A673 (cell line): ENCODE results near the gene MISP. TPM values are rescaled to one million over a fixed set of nuclear protein-coding genes. Genes with fewer than 3 reads are reported as not detected.

Source experiments
- BruUV-seq: library from RNA; stranded (reverse); fragments of 400-500 nt; replicated peaks from 2 replicates; lab custom pipeline; 2021; lab: Mats Ljungman, UMichigan
- CTCF ChIA-PET: fragments of 300-600 bp; sonication (Branson Sonifier 250); formaldehyde crosslinking; loops from one replicate; lab custom pipeline; 2022; ENCODE audit warnings: antibody characterized with exemption; lab: Charles Lee
- POLR2A ChIA-PET: fragments of 300-600 bp; sonication (Branson Sonifier 250); formaldehyde crosslinking; loops from one replicate; lab custom pipeline; 2022; ENCODE audit warnings: antibody characterized with exemption; ENCODE audit not compliant: low non-redundant PET; lab: Charles Lee
- DNase-seq: peaks from one replicate; pipeline ENCODE4 v3.0.0-alpha.2; 2015; ENCODE audit warnings: low spot score
- H3K27ac ChIP-seq: fragments of 200-600 bp; sonication (generic); 2 replicates; pipeline ENCODE4 v1.5.1; 2016; ENCODE audit warnings: mixed run types, low read depth, mild to moderate bottlenecking, mixed read lengths, antibody characterized with exemption, low read length; ENCODE audit not compliant: poor library complexity, severe bottlenecking
- H3K27me3 ChIP-seq: fragments of 200-600 bp; sonication (generic); replicated peaks from 2 replicates; pipeline ENCODE4 v1.6.1; 2017; ENCODE audit warnings: mixed run types, low read depth, mild to moderate bottlenecking, mixed read lengths, antibody characterized with exemption, low read length; ENCODE audit not compliant: insufficient read depth, poor library complexity
- H3K36me3 ChIP-seq: fragments of 200-600 bp; sonication (generic); 2 replicates; pipeline ENCODE4 v1.6.1; 2016; ENCODE audit warnings: mixed run types, mild to moderate bottlenecking, mixed read lengths, antibody characterized with exemption, low read length; ENCODE audit not compliant: insufficient read depth, poor library complexity, severe bottlenecking
- H3K4me1 ChIP-seq: fragments of 200-600 bp; sonication (generic); 2 replicates; pipeline ENCODE4 v1.6.1; 2017; ENCODE audit warnings: mixed run types, mild to moderate bottlenecking, mixed read lengths, antibody characterized with exemption, low read length; ENCODE audit not compliant: insufficient read depth, poor library complexity, severe bottlenecking
- H3K4me3 ChIP-seq: fragments of 200-600 bp; sonication (generic); 2 replicates; pipeline ENCODE4 v1.5.1; 2016; ENCODE audit warnings: low read depth, mixed run types, mild to moderate bottlenecking, mixed read lengths, low read length; ENCODE audit not compliant: poor library complexity, severe bottlenecking
- H3K9me3 ChIP-seq: fragments of 200-600 bp; sonication (generic); 2 replicates; pipeline ENCODE4 v1.6.1; 2016; ENCODE audit warnings: mixed run types, low read depth, mild to moderate bottlenecking, mixed read lengths, antibody characterized with exemption, low read length; ENCODE audit not compliant: poor library complexity, severe bottlenecking
- CTCF ChIP-seq: fragments of 300-800, 200-600 bp; sonication (generic); conservative IDR thresholded peaks from 2 replicates; pipeline ENCODE4 v1.5.1; 2017; ENCODE audit warnings: low read depth, mild to moderate bottlenecking, antibody characterized with exemption, low read length, moderate library complexity, mixed read lengths
- EZH2 ChIP-seq: fragments of 200-600 bp; sonication (generic); IDR thresholded peaks from 2 replicates; pipeline ENCODE4 v1.6.1; 2017; ENCODE audit warnings: borderline replicate concordance, low read depth, mild to moderate bottlenecking, mixed read lengths, antibody characterized with exemption, low read length; ENCODE audit not compliant: poor library complexity, severe bottlenecking
- intact Hi-C: fragments of 100-400 bp; cut with micrococcal nuclease; formaldehyde crosslinking; loops from one replicate; pipeline ENCODE4 v1.10.0; 2022; ENCODE audit not compliant: unreplicated experiment
- total RNA-seq: library from RNA; stranded (reverse); gene quantifications from 2 replicates; pipeline ENCODE4 v1.2.3, GENCODE V29; 2021

The MISP gene
- total RNA-seq, 1 experiment from 2014 or later = 0.11 TPM

GRCh38 chr19:806815-807421 lies 56.0 kb downstream of the MISP start:
- POLR2A ChIA-PET = interaction anchor here (0.6 kb wide), 1 partner anchor 9 kb away, joined by 4 read pairs; no protein-coding TSS in a partner anchor
- intact Hi-C loops = no loop called here

GRCh38 chr19:807627-808422 lies 56.9 kb downstream of the MISP start:
- no peaks in the 10 kb centered on the region for H3K27me3 ChIP-seq
- CTCF ChIA-PET = no interaction called here
- peaks cover 91% of the 10 kb centered on the region for H3K36me3 ChIP-seq
- BruUV-seq = no TSS peak
- intact Hi-C loops = no loop called here
- H3K9me3 ChIP-seq = no peaks in the 10 kb centered on the region
- TF ChIP-seq EZH2 = no peak
- no peak for TF ChIP-seq CTCF
- POLR2A ChIA-PET = interaction anchor here (0.6 to 0.7 kb wide), 2 partner anchors 10 to 15 kb away, joined by 3 to 4 read pairs; no protein-coding TSS in a partner anchor
- DNase-seq = no peak
- H3K4me3 ChIP-seq = no peak overlapping the region
- H3K4me1 ChIP-seq = peaks cover 56% of the 10 kb centered on the region
- no peak overlapping the region for H3K27ac ChIP-seq

More at GRCh38 chr19:806815-807421, 56.0 kb downstream of the MISP start:
- TF ChIP-seq CTCF (no peak), EZH2 (no peak)
- CTCF ChIA-PET = no interaction called here
- H3K4me3 ChIP-seq = no peak overlapping the region
- no peaks in the 10 kb centered on the region for H3K9me3 ChIP-seq
- H3K27ac ChIP-seq = peak overlapping the region; percentile 29
- DNase-seq = peak; percentile 58
- peaks cover 87% of the 10 kb centered on the region for H3K36me3 ChIP-seq
- peaks cover 65% of the 10 kb centered on the region for H3K4me1 ChIP-seq
- no peaks in the 10 kb centered on the region for H3K27me3 ChIP-seq
- no TSS peak for BruUV-seq

GRCh38 chr19:808423-808775 lies 57.5 kb downstream of the MISP start:
- Histone ChIP-seq H3K9me3 (no peaks in the 10 kb centered on the region), H3K36me3 (peaks cover 92% of the 10 kb centered on the region), H3K4me3 (no peak overlapping the region), H3K27me3 (no peaks in the 10 kb centered on the region), H3K4me1 (peaks cover 50% of the 10 kb centered on the region), H3K27ac (no peak overlapping the region)
- no TSS peak for BruUV-seq
- no peak for DNase-seq
- CTCF ChIA-PET = no interaction called here
- no peak for TF ChIP-seq EZH2
- no peak for TF ChIP-seq CTCF
- POLR2A ChIA-PET = interaction anchor here (0.7 kb wide), 1 partner anchor 14 kb away, joined by 3 read pairs; no protein-coding TSS in a partner anchor
- intact Hi-C loops = no loop called here
